ENCODE data around the gene AVPI1. TPM values are rescaled to one million over a fixed set of nuclear protein-coding genes. Genes with fewer than 3 reads are reported as not detected.

The AVPI1 gene
- total and polyA plus RNA-seq, 10 of the 15 experiments (the other 5 are each of a cell fraction or from before 2014, with no cell fraction given) = 0.08 to 1.4 (median 0.84) TPM

DNA sequence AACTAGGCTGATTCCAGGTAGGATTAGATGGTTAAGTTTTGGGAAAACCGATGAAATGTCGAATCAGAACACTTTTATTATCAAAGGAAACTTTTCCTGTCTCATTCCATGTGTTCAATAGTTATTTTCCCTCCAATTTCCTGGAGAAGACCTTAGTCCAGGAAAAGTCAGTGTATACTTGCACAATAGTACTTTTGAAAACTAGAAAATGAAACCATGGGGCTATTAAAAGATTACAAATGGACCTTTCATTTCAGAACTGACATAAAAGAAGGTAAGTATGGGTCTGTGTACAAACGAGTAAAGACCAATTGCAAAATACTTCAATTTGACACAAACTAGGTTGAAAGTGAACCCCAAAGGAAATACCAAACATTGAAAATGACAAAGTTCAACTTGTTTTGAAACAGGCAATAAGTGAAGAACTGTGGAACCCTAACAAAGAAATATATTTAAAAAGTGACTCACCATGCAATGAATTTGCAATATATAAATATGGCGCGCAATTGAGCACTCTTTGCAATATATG, 2.1 kb downstream of the AVPI1 start:
- ChIA-PET POLR2A (no interaction called here), SMC1A (ENCODE audit: uncharacterized antibody, unreplicated experiment) (interaction anchor here (4.3 to 5.9 kb wide), 2 partner anchors 19 to 51 kb away, joined by 21 to 38 read pairs; partner anchors contain the start of gene ZFYVE27), RAD21 (ENCODE audit: unreplicated experiment) (no interaction called here), CTCF (interaction anchor here (0.6 to 11.3 kb wide), 7 partner anchors 9 to 60 kb away, joined by 3 to 124 read pairs (median 16); partner anchors contain the start of gene ZFYVE27)
- no peak overlapping the region for H2AFZ ChIP-seq (ENCODE audit: control insufficient read depth, low read depth, low read length)
- no peaks in the 10 kb centered on the region; a peak in 1 of 4 replicates for H3K27me3 ChIP-seq (replicated peaks in 1 of 2; ENCODE audit: control insufficient read depth in 2 of 2, insufficient read depth in 2 of 2, low read length in 1 of 2)
- intact Hi-C loops (cut with micrococcal nuclease; ENCODE audit: unreplicated experiment) = no loop called here
- H3K4me3 ChIP-seq = no peak overlapping the region
- 75% methylated on average over 5 of the region's 5 CpGs for WGBS (ENCODE audit: insufficient coverage, insufficient replicate concordance, low lambda C conversion rate, missing lambda C conversion rate)
- no peak for DNase-seq (ENCODE audit: low read depth, low spot score)
- no peaks in the 10 kb centered on the region for H4K20me1 ChIP-seq (ENCODE audit: control insufficient read depth, insufficient read depth)
- no peaks in the 10 kb centered on the region for H3K9me3 ChIP-seq (replicated peaks; ENCODE audit: control insufficient read depth, insufficient read depth, low read length)
- no peak overlapping the region for H3K27ac ChIP-seq (ENCODE audit: control insufficient read depth, insufficient read depth)
- H3K36me3 ChIP-seq (ENCODE audit: control insufficient read depth in 2 of 2, insufficient read depth in 2 of 2, low read length in 1 of 2) = no peaks in the 10 kb centered on the region
- BruUV-seq (replicated peaks) = no TSS peak
- no peaks in the 10 kb centered on the region for H3K79me2 ChIP-seq (ENCODE audit: control insufficient read depth, insufficient read depth, low read length)
- ATAC-seq = no peak
- peak overlapping the region; percentile 2; the same call in 1 of the 2 replicates for H3K4me2 ChIP-seq (ENCODE audit: control insufficient read depth, insufficient read depth)
- H3K9ac ChIP-seq (ENCODE audit: control insufficient read depth, insufficient read depth, low read length) = no peak overlapping the region
- peaks cover 18% of the 10 kb centered on the region for H3K4me1 ChIP-seq (ENCODE audit: control insufficient read depth, insufficient read depth, low read length)
- FAIRE-seq = no peak
- in situ Hi-C loops (cut with MboI) = no loop called here
- TF ChIP-seq NR2C1 (IDR thresholded peaks at IDR 0.05) (no peak), NR2C2 (IDR thresholded peaks at IDR 0.05; ENCODE audit: borderline replicate concordance, control insufficient read depth, insufficient read length, low read depth) (no peak), CREM (IDR thresholded peaks at IDR 0.05; ENCODE audit: low read depth) (no peak), MEF2B (IDR thresholded peaks at IDR 0.05; ENCODE audit: partially characterized antibody, poor library complexity, severe bottlenecking) (no peak), MYC (IDR thresholded peaks at IDR 0.05; ENCODE audit: insufficient read depth, insufficient read length, insufficient replicate concordance, low read length, severe bottlenecking) (no peak), RBBP5 (conservative IDR thresholded peaks at IDR 0.05) (no peak), RELA (IDR thresholded peaks at IDR 0.05; ENCODE audit: borderline replicate concordance, partially characterized antibody) (no peak), SUZ12 (IDR thresholded peaks at IDR 0.05; ENCODE audit: unreplicated experiment) (no peak), YY1 (IDR thresholded peaks at IDR 0.05; ENCODE audit: low read depth, low read length) (no peak)
- TF ChIP-seq, protein P1, sequence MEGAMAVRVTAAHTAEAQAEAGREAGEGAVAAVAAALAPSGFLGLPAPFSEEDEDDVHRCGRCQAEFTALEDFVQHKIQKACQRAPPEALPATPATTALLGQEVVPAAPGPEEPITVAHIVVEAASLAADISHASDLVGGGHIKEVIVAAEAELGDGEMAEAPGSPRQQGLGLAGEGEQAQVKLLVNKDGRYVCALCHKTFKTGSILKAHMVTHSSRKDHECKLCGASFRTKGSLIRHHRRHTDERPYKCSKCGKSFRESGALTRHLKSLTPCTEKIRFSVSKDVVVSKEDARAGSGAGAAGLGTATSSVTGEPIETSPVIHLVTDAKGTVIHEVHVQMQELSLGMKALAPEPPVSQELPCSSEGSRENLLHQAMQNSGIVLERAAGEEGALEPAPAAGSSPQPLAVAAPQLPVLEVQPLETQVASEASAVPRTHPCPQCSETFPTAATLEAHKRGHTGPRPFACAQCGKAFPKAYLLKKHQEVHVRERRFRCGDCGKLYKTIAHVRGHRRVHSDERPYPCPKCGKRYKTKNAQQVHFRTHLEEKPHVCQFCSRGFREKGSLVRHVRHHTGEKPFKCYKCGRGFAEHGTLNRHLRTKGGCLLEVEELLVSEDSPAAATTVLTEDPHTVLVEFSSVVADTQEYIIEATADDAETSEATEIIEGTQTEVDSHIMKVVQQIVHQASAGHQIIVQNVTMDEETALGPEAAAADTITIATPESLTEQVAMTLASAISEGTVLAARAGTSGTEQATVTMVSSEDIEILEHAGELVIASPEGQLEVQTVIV (IDR thresholded peaks at IDR 0.05; ENCODE audit: borderline replicate concordance, partially characterized antibody) = no peak
- TF ChIP-seq, protein P2, sequence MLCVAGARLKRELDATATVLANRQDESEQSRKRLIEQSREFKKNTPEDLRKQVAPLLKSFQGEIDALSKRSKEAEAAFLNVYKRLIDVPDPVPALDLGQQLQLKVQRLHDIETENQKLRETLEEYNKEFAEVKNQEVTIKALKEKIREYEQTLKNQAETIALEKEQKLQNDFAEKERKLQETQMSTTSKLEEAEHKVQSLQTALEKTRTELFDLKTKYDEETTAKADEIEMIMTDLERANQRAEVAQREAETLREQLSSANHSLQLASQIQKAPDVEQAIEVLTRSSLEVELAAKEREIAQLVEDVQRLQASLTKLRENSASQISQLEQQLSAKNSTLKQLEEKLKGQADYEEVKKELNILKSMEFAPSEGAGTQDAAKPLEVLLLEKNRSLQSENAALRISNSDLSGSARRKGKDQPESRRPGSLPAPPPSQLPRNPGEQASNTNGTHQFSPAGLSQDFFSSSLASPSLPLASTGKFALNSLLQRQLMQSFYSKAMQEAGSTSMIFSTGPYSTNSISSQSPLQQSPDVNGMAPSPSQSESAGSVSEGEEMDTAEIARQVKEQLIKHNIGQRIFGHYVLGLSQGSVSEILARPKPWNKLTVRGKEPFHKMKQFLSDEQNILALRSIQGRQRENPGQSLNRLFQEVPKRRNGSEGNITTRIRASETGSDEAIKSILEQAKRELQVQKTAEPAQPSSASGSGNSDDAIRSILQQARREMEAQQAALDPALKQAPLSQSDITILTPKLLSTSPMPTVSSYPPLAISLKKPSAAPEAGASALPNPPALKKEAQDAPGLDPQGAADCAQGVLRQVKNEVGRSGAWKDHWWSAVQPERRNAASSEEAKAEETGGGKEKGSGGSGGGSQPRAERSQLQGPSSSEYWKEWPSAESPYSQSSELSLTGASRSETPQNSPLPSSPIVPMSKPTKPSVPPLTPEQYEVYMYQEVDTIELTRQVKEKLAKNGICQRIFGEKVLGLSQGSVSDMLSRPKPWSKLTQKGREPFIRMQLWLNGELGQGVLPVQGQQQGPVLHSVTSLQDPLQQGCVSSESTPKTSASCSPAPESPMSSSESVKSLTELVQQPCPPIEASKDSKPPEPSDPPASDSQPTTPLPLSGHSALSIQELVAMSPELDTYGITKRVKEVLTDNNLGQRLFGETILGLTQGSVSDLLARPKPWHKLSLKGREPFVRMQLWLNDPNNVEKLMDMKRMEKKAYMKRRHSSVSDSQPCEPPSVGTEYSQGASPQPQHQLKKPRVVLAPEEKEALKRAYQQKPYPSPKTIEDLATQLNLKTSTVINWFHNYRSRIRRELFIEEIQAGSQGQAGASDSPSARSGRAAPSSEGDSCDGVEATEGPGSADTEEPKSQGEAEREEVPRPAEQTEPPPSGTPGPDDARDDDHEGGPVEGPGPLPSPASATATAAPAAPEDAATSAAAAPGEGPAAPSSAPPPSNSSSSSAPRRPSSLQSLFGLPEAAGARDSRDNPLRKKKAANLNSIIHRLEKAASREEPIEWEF (IDR thresholded peaks at IDR 0.05; ENCODE audit: insufficient replicate concordance, low read depth, low read length) = no peak
- TF ChIP-seq, protein P3, sequence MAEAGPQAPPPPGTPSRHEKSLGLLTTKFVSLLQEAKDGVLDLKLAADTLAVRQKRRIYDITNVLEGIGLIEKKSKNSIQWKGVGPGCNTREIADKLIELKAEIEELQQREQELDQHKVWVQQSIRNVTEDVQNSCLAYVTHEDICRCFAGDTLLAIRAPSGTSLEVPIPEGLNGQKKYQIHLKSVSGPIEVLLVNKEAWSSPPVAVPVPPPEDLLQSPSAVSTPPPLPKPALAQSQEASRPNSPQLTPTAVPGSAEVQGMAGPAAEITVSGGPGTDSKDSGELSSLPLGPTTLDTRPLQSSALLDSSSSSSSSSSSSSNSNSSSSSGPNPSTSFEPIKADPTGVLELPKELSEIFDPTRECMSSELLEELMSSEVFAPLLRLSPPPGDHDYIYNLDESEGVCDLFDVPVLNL (IDR thresholded peaks at IDR 0.05; ENCODE audit: low read depth, low read length) = no peak
